SIG-M5 treated with dmso at 0.1 percent for 504 hours (cell line): ENCODE results near the gene UBE2O.

ENCODE experiments used
- DNase-seq: peaks from one replicate; lab custom pipeline; 2025; ENCODE audit not compliant: unreplicated experiment; lab: John Stamatoyannopoulos, UW

Gene UBE2O

GRCh38 chr17:76452660-76453430 is at the start of gene UBE2O:
UBE2O (minus strand) TSS chr17:76453152; CDS start chr17:76453141, 11 bp downstream.
- peak; percentile 89 for DNase-seq

- no peak for DNase-seq
Observed at GRCh38 chr17:76501827-76502307, 48.9 kb upstream of the UBE2O start.

- DNase-seq = peak; percentile 82
Observed at GRCh38 chr17:76501018-76501826, 48.3 kb upstream of the UBE2O start, which contains the start of gene RHBDF2. RHBDF2 (minus strand) TSS chr17:76501423; CDS start chr17:76481524, 19,899 bp downstream.

GRCh38 chr17:76500747-76501017 is 47.7 kb upstream of the UBE2O start:
- no peak for DNase-seq

- peak; percentile 70 for DNase-seq
Observed at GRCh38 chr17:76500074-76500746, 47.3 kb upstream of the UBE2O start.

GRCh38 chr17:76499267-76499667 is 46.3 kb upstream of the UBE2O start:
- no peak for DNase-seq

GRCh38 chr17:76498876-76499251 is 45.9 kb upstream of the UBE2O start:
- DNase-seq = no peak

GRCh38 chr17:76497979-76498875 is 45.3 kb upstream of the UBE2O start:
- DNase-seq = no peak

- DNase-seq = no peak
Observed at GRCh38 chr17:76497699-76497978, 44.7 kb upstream of the UBE2O start.

- DNase-seq = no peak
Observed at GRCh38 chr17:76496464-76496863, 43.5 kb upstream of the UBE2O start.

- DNase-seq = no peak
Observed at GRCh38 chr17:76495663-76496400, 42.9 kb upstream of the UBE2O start.

- DNase-seq = no peak
Observed at GRCh38 chr17:76493505-76494167, 40.7 kb upstream of the UBE2O start.

GRCh38 chr17:76492989-76493501 is 40.1 kb upstream of the UBE2O start:
- DNase-seq = peak; percentile 96

GRCh38 chr17:76492123-76492988 is 39.4 kb upstream of the UBE2O start:
- DNase-seq = no peak

GRCh38 chr17:76491271-76492122 is 38.5 kb upstream of the UBE2O start:
- peak; percentile 36 for DNase-seq

- DNase-seq = no peak
Observed at GRCh38 chr17:76490112-76490710, 37.3 kb upstream of the UBE2O start.
